ENCODE data around the gene KCNC4.
A peak's percentile ranks its signal among the peaks of the same experiment; 100 is the strongest.

The KCNC4 gene

GRCh38 chr1:110212169-110213142 lies 2.3 kb downstream of the KCNC4 start:
- DNase-seq, result no peak

GRCh38 chr1:110213143-110213540 lies 3.0 kb downstream of the KCNC4 start:
- no peak for DNase-seq

GRCh38 chr1:110214454-110215404 lies 4.6 kb downstream of the KCNC4 start:
- DNase-seq, result no peak

DNA sequence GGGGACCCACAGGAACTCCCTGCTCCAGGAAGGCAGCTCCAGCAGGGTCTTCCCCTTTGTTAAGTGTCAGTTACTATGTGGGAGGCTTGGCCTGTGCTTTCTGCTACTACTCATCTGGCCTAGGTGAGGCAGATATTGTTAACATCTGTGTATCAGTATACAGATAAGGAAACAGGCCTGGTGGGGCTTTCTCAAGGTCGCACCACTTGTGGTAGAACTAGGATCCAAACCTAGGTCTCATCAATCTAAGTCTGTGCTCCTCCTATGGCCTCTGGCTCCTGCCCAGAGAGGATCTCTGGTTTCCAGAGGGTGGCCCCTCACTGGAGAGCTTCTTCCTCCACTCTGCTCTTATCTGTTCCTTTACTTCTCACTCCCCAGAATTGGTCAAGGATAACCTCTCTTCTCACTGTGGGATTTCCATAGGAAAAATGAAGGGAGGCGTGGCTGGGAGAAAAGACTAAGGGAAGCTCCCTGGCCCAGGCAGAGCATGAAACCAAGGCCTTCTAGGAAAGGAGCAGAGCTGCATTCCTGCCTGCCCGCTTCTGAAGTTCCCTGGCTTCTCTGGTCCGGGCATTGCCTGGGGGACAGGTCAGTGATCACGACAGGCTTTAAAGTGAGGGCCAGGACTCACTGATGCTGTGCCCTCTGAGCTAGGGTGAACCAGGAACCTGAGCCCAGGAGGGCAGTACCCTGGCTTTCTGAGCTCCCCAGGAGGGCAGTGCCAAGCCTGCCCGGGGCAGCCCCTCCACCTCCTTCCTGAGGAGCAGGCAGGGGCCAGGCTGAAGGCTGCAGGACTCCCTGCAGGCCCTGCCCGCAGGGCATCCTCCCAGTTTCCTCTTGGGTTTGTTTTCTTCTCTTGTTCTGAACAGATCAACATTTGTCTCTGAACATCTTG lies 5.8 kb downstream of the KCNC4 start:
- DNase-seq, result no peak

DNA sequence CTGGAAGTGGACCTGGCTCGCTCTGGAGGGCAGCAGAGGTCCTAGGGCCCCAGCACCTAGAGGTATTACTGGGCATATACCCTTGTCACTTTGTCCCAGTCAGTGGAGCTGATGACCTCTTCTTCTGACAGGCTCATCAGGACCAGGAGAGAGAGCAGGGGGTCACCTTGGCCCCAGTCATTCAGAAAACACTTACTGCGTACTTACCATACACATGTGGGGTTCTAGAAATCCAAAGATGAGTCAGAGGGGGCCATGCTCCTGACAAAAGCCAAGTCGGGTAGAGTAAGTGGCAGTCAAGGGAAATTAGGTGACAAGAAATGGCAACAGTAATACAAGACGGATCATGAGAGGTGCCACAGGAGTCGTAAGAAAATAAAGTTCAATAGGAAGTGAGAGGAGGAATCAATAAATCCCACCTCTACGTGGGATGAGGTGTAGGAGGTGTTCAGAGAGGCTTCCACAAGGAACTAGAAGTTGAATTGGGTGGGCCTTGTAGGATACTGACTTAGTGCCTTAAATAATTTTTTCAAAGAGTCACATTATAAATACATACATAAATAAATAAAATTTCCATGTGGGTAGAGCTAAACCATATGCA lies 6.8 kb downstream of the KCNC4 start:
- no peak for DNase-seq

- DNase-seq, result no peak
These were observed 8.0 kb downstream of the KCNC4 start for GRCh38 chr1:110218137-110218536.

- DNase-seq, result no peak
These were observed 8.6 kb downstream of the KCNC4 start for GRCh38 chr1:110218739-110219138.

DNA sequence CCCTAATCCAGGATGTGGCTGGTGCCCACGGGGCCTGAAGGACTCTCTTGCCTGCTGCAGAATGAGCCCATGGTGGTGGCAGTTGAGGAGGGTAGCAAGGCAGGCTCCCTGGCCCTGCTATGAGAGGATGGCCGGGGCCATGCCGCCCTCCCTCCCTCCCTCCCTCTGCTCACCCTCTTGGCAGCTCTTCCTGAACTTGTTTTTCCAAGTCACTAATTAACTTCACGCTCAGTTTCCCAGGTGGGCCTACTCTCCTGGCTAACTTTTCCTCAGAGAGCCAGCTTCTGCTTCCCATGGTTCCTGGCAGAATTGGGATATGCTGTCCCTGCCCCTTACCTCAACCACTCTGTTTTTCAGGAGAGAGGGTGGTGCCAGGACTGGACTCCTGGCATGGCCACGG lies 10.2 kb downstream of the KCNC4 start:
- DNase-seq, result no peak

DNA sequence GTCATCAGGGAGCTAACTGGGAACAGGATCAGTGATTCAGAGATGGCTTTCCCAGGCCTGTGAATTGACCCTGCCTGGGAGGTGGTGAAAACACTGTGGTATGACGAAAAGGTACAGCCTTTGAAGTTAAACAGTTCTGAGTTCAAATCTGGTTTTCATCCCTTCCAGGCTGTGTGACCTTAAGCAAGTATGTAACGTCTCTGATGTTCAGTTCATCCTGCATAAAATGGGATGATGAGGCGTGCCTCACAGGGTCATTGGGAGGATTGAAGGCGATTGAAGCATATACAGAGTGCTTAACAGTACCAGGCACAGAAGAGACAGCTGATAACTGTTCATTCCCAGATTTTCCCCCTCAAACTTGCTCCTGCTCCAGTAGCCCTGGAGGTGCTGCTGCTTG lies 11.0 kb downstream of the KCNC4 start:
- no peak for DNase-seq

DNA sequence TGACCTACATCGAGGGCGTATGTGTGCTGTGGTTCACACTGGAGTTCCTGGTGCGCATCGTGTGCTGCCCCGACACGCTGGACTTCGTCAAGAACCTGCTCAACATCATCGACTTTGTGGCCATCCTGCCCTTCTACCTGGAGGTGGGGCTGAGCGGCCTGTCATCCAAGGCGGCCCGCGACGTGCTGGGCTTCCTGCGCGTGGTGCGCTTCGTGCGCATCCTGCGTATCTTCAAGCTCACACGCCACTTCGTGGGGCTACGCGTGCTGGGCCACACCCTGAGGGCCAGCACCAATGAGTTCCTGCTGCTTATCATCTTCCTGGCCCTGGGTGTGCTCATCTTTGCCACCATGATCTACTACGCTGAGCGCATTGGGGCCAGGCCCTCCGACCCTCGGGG lies 13.0 kb downstream of the KCNC4 start:
- DNase-seq, result no peak

DNA sequence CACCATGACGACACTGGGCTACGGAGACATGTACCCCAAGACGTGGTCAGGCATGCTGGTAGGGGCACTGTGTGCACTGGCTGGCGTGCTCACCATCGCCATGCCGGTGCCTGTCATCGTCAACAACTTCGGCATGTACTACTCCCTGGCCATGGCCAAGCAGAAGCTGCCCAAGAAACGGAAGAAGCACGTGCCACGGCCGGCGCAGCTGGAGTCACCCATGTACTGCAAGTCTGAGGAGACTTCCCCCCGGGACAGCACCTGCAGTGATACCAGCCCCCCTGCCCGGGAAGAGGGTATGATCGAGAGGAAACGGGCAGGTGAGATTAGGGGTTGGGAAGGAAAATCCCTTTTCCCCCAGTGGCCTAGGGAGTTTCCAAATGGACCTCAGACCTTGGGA lies 13.5 kb downstream of the KCNC4 start:
- no peak for DNase-seq

GRCh38 chr1:110224240-110224995 lies 14.3 kb downstream of the KCNC4 start:
- DNase-seq, result no peak

DNA sequence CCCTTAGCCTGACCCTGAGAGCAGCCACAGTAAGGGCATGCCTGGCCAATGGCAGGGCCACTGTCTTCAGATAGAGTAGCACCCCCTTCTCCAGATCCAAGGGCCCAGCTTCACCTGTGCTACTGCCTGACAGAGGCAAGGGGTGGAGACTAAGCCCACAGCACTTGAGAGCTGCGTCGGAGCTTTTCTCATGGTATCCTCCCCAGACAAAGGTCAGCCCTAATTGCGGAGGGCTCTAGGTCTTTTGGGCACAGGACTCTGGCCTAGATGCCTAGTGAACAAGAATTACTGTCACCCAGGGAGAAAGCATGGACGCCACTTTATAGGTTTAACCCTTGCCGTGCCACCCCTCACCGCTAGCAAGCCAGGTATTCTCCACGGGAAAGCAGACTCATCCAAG lies 15.1 kb downstream of the KCNC4 start:
- no peak for DNase-seq

DNA sequence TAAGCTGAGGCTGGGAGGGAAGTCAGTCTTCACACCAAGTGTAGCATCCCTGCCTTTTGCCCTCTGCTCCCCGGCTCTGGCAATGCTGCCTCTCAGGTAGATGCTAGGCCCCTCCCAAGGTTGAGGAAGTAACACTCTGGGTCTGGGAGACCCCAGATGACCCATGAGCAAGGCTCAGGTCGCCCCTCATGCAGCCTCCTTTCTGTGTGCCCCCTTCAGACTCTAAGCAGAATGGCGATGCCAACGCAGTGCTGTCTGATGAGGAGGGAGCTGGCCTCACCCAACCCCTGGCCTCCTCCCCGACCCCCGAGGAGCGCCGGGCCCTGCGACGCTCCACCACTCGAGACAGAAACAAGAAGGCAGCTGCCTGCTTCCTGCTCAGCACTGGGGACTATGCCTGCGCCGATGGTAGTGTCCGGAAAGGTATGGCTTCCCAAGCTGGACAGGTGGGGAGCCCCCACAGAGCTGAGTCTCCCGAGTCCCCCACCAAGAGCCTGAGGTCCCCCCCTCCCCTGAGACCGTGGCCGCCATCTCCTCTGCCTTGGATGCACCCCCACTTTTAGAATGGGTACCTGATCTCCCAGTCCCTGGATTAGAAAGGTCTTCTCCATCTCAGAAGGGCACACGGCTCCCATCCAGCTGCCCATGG lies 15.8 kb downstream of the KCNC4 start:
- no peak for DNase-seq

GRCh38 chr1:110227774-110228173 lies 17.7 kb downstream of the KCNC4 start:
- DNase-seq, result no peak

DNA sequence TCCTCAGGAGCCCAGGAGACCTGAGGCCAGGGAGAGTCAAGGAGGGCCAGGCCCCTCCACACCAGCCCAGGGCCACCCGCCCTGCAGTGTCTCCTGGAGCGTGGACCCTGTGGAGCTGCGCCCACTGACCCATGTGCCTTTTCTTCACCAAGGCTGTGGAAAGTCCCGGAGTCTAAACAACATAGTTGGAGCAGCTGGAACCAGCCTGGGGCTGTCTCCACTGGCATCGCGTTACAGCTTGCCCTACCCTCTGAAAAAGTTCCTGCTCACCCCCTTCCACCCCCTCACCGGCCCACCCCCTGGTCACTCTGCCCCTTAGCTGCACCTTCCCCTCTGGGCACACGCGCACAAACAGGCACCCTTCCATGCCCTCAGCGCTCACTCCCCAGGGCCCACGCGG lies 18.3 kb downstream of the KCNC4 start:
- no peak for DNase-seq

- DNase-seq, result no peak
These were observed 18.8 kb downstream of the KCNC4 start for GRCh38 chr1:110228869-110229268.

DNA sequence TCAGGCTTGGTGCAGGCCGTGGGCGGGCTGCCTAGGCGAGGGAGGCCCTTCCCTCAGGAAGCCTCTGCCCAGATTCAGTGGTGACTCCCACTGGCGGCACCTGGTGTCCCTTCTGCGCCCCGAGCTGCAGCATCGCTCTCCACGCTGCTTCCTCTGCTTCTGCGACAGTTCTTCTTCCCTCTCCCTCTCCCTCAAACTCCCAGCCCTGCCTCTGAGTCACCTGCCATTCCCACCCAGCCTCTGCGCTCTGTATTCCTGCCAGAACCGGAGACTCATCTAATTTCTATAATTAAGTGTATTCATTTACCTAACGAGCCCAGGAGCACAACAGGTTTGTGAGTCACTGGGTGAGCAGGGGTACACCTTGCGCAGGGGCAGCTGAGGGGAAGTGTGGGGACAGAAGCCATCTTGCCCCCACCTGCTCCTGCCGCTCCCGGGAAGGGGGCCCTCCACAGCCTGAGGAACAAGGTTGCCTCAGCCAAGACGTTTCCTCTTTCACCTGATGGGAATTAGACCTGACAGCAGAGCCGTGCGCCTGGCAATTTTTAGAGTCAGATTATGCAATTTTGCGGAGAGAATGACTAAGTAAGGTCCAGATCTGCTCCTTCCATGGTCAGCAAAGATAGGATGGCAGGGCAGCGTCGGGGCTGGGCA lies 19.4 kb downstream of the KCNC4 start:
- DNase-seq, result peak; percentile 60

GRCh38 chr1:110230381-110231199 lies 20.5 kb downstream of the KCNC4 start:
- no peak for DNase-seq
